OCI-LY7 (cell line): ENCODE measurements around the gene SNX32. TPM values are rescaled to one million over a fixed set of nuclear protein-coding genes. Genes with fewer than 3 reads are reported as not detected.

Experiments used
- BruUV-seq: library from RNA; stranded (reverse); fragments of 400-500 nt; replicated peaks from 2 replicates; lab custom pipeline; 2021; lab: Mats Ljungman, UMichigan
- CTCF ChIA-PET: fragments of 300-600 bp; sonication (Branson Sonifier 250); formaldehyde crosslinking; loops from one replicate; lab custom pipeline; 2022; ENCODE audit warnings: antibody characterized with exemption; ENCODE audit not compliant: unreplicated experiment; lab: Charles Lee
- POLR2A ChIA-PET: fragments of 300-600 bp; sonication (Branson Sonifier 250); formaldehyde crosslinking; loops from one replicate; lab custom pipeline; 2022; ENCODE audit warnings: antibody characterized with exemption; lab: Charles Lee
- DNase-seq: peaks from one replicate; pipeline ENCODE4 v3.0.0-alpha.2; 2015; ENCODE audit warnings: low spot score
- H2AFZ ChIP-seq: fragments of 200-600 bp; sonication (generic), shearing (Covaris generic); 2 replicates; pipeline ENCODE4 v1.6.1; 2014; ENCODE audit warnings: mild to moderate bottlenecking, antibody characterized with exemption, low read length, moderate library complexity
- H3K27ac ChIP-seq: fragments of 200-600 bp; sonication (generic); 2 replicates; pipeline ENCODE4 v1.5.1; 2014; ENCODE audit warnings: mixed run types, low read depth, mild to moderate bottlenecking, moderate library complexity, low read length, inconsistent platforms; ENCODE audit not compliant: poor library complexity, severe bottlenecking
- H3K36me3 ChIP-seq: fragments of 200-600 bp; sonication (generic); 2 replicates; pipeline ENCODE4 v1.6.1; 2014; ENCODE audit warnings: mild to moderate bottlenecking, antibody characterized with exemption, low read length, moderate library complexity, mixed read lengths; ENCODE audit not compliant: insufficient read depth
- H3K4me1 ChIP-seq: fragments of 200-600 bp; sonication (generic); 2 replicates; pipeline ENCODE4 v1.5.1; 2014; ENCODE audit warnings: mild to moderate bottlenecking, low read length; ENCODE audit not compliant: insufficient read depth, poor library complexity, severe bottlenecking
- H3K4me2 ChIP-seq: fragments of 200-600 bp; sonication (generic); 2 replicates; pipeline ENCODE4 v1.6.1; 2014; ENCODE audit warnings: mild to moderate bottlenecking, low read length
- H3K4me3 ChIP-seq: fragments of 200-600 bp; sonication (generic); 2 replicates; pipeline ENCODE4 v1.5.1; 2014; ENCODE audit warnings: mild to moderate bottlenecking, low read depth, low read length; ENCODE audit not compliant: poor library complexity, severe bottlenecking
- H3K79me2 ChIP-seq: fragments of 200-600 bp; sonication (generic); 2 replicates; pipeline ENCODE4 v1.6.1; 2016; ENCODE audit warnings: low read depth, mild to moderate bottlenecking, low read length, moderate library complexity, mixed read lengths; ENCODE audit not compliant: insufficient read depth
- H3K9me2 ChIP-seq: fragments of 200-600 bp; sonication (generic); 2 replicates; pipeline ENCODE4 v1.6.1; 2016; ENCODE audit warnings: mild to moderate bottlenecking, low read length, mixed read lengths; ENCODE audit not compliant: insufficient read depth
- H3K9me3 ChIP-seq: fragments of 200-600 bp; sonication (generic); 2 replicates; pipeline ENCODE4 v1.6.1; 2014; ENCODE audit warnings: mild to moderate bottlenecking, mixed run types, low read length, mixed read lengths
- H4K20me1 ChIP-seq: fragments of 200-600 bp; sonication (generic); 2 replicates; pipeline ENCODE4 v1.6.1; 2014; ENCODE audit warnings: mild to moderate bottlenecking, antibody characterized with exemption, low read length, moderate library complexity, mixed read lengths; ENCODE audit not compliant: insufficient read depth
- EZH2phosphoT487 ChIP-seq: fragments of 200-600 bp; sonication (generic); IDR thresholded peaks from 2 replicates; pipeline ENCODE4 v1.6.1; 2018; ENCODE audit warnings: low read depth, borderline replicate concordance, mild to moderate bottlenecking, mixed run types, antibody characterized with exemption, low read length, moderate library complexity, mixed read lengths
- intact Hi-C: fragments of 100-400 bp; cut with micrococcal nuclease; formaldehyde crosslinking; loops from one replicate; pipeline ENCODE4 v1.10.0; 2022; ENCODE audit not compliant: unreplicated experiment
- total RNA-seq, 2 experiments: library from RNA; depleted of rRNA in 1 of 2; stranded (reverse); fragments of >200 nt in 1 of 2; shearing (Covaris generic) in 1 of 2; gene quantifications; 2 replicates each; pipeline ENCODE4 v1.2.3, GENCODE V29; 2014 to 2022
- TF ChIP-seq, protein P1 (sequence below): fragments of 200-600 bp; sonication (generic); conservative IDR thresholded peaks from 2 replicates; pipeline ENCODE4 v1.5.1; 2014; ENCODE audit warnings: mild to moderate bottlenecking, antibody characterized with exemption, low read length, moderate library complexity, mixed read lengths

Gene SNX32
- total RNA-seq, 2 experiments from 2014 or later, result not detected

DNA sequence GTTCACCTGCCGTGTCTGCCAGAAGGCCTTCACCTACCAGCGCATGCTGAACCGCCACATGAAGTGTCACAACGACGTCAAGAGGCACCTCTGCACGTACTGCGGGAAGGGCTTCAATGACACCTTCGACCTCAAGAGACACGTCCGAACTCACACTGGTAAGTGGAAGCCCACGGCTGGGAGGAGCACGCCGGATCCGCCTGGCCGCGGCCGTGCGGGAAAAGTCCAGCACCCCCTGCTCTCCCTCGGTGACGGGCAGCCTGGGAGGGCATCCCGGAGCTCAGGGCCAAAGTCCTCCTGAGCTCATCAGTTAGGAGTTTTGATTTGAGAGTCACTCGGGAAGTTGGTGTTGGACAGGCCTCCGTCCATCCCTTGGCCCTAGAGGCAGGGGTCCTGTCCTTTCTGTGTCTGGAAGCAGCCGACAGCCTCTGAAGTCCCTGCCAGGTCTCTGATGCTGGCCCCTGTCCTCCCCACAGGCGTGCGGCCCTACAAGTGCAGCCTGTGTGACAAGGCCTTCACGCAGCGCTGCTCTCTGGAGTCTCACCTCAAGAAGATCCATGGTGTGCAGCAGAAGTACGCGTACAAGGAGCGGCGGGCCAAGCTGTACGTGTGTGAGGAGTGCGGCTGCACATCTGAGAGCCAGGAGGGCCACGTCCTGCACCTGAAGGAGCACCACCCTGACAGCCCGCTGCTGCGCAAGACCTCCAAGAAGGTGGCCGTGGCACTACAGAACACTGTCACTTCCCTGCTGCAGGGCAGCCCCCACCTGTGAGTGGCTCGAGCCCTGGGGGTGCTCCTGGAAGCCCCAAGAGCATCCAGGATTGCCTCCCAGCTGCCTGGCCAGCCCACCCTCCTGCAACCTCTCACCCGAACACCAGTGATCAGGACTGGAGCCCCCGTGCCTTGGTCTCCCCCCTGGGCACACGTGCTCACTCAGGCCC lies 38.9 kb upstream of the SNX32 start:
- Histone ChIP-seq H4K20me1 (no peaks in the 10 kb centered on the region), H3K79me2 (no peaks in the 10 kb centered on the region), H3K4me3 (no peak overlapping the region), H3K4me1 (peaks cover 14% of the 10 kb centered on the region), H3K36me3 (no peaks in the 10 kb centered on the region), H3K9me2 (no peaks in the 10 kb centered on the region), H2AFZ (no peak overlapping the region), H3K27ac (no peak overlapping the region), H3K9me3 (no peaks in the 10 kb centered on the region), H3K4me2 (no peak overlapping the region)
- ChIA-PET CTCF (no interaction called here), POLR2A (no interaction called here)
- no TSS peak for BruUV-seq
- TF ChIP-seq EZH2phosphoT487, result no peak
- TF ChIP-seq, protein P1, sequence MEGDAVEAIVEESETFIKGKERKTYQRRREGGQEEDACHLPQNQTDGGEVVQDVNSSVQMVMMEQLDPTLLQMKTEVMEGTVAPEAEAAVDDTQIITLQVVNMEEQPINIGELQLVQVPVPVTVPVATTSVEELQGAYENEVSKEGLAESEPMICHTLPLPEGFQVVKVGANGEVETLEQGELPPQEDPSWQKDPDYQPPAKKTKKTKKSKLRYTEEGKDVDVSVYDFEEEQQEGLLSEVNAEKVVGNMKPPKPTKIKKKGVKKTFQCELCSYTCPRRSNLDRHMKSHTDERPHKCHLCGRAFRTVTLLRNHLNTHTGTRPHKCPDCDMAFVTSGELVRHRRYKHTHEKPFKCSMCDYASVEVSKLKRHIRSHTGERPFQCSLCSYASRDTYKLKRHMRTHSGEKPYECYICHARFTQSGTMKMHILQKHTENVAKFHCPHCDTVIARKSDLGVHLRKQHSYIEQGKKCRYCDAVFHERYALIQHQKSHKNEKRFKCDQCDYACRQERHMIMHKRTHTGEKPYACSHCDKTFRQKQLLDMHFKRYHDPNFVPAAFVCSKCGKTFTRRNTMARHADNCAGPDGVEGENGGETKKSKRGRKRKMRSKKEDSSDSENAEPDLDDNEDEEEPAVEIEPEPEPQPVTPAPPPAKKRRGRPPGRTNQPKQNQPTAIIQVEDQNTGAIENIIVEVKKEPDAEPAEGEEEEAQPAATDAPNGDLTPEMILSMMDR, result no peak
- intact Hi-C loops, result no loop called here
- DNase-seq, result no peak

DNA sequence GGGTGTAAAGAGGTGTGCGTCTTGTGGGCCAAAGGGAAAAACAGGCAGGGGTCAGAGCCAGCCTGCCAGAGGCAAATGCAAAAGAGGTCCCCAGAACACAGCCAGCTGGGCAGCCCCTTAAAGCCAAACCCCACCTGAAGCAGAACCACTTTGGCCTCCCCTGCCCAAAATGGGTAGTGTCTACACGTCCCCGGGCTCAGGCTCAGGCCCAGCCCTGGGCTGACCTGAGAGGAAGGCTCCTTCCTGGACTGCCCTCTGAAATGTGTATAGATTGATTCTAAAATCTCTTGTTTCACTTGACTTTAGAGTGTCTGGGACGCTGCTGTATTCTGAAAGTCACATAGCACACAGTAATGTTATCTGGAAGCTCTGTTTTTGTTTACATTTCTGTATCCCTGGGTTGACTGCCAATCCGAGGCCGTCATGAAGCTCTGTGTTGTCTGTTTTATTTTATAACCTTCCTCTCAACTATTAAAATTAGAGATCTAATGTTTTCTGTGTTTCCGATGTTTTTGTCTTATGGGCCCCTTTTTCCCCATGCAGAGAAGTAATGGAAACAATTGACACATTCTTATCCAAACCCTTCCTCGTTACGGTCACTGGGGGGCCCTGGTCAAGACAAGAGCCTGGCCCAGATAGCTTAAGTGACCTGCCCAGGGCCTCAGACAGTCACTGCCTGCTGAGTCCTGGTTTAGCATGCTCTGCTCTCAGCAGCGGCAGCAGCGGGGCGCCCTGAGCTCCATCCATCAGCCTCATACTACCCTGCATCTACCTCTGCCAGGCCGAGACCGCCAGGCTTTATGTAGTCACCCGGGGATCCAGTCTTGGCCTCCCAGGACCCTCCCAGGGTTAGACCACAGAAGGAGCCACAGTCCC lies 36.8 kb upstream of the SNX32 start:
- H4K20me1 ChIP-seq, result no peaks in the 10 kb centered on the region
- ChIA-PET POLR2A (interaction anchor here (0.6 kb wide), 1 partner anchor 193 kb away, joined by 3 read pairs; no protein-coding TSS in a partner anchor), CTCF (interaction anchor here (0.6 kb wide), 1 partner anchor 76 kb away, joined by 3 read pairs; no protein-coding TSS in a partner anchor)
- BruUV-seq, result no TSS peak
- peaks cover 5% of the 10 kb centered on the region for H3K4me1 ChIP-seq
- H3K9me2 ChIP-seq, result no peaks in the 10 kb centered on the region
- no peak overlapping the region for H3K4me2 ChIP-seq
- intact Hi-C loops, result no loop called here
- no peaks in the 10 kb centered on the region for H3K79me2 ChIP-seq
- H3K4me3 ChIP-seq, result no peak overlapping the region
- no peaks in the 10 kb centered on the region for H3K9me3 ChIP-seq
- H3K36me3 ChIP-seq, result no peaks in the 10 kb centered on the region
- no peak for TF ChIP-seq EZH2phosphoT487
- TF ChIP-seq, protein P1, result no peak
- H3K27ac ChIP-seq, result no peak overlapping the region
- H2AFZ ChIP-seq, result no peak overlapping the region
- no peak for DNase-seq
